ENCODE data around the gene CHPT1.
"Not testable (repeated sequence)": the region's sequence is repeated elsewhere in the genome, so short reads cannot be mapped to it uniquely, and the experiment has no call there.

Gene CHPT1

GRCh38 chr12:101697197-101697929, at the start of gene CHPT1:
CHPT1 (plus strand) TSS chr12:101697640; CDS start chr12:101697862, 222 bp downstream.
- DNase-seq (ENCODE audit: low spot score): no peak

- no peak for DNase-seq (ENCODE audit: low spot score)
Measured at GRCh38 chr12:101647711-101648110, 49.7 kb upstream of the CHPT1 start.

GRCh38 chr12:101648195-101648594, 49.2 kb upstream of the CHPT1 start:
- no peak for DNase-seq (ENCODE audit: low spot score)

DNA sequence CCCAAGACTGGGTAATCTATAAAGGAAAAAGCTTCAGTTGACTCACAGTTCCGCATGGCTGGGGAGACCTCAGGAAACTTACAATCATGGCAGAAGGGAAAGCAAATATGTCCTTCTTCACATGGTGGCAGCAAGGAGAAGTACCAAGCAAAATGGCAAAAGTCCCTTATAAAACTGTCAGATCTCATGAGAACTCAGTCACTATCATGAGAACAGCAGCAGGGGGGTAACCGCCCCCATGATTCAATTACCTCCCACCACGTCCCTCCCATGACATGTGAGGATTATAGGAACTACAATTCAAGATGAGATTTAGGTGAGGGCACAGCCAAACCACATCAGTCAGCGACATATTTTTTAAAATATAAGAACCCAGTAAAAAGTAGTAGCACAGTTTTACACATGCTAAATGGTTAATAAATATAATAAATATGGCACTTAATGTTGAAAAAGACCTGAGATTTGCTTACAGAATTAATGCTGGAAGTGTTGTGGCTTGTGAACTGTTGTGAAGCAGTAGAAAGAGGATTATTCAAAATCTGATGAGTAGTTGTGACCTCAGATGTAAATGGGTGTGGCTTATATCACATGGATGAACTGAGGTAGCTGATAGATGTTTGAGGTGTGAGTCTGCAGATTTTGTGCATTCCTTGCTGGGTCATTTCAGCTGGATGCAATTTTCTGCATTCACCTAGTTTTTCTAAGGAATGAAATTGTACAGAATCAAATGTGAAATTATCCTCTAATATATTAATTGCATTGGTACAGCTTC, 46.9 kb upstream of the CHPT1 start:
- no peak for DNase-seq (ENCODE audit: low spot score)

GRCh38 chr12:101653030-101653429, 44.4 kb upstream of the CHPT1 start:
- no peak for DNase-seq (ENCODE audit: low spot score)

- DNase-seq (ENCODE audit: low spot score): peak; percentile 37
Measured at GRCh38 chr12:101653503-101653902, 43.9 kb upstream of the CHPT1 start.

DNA sequence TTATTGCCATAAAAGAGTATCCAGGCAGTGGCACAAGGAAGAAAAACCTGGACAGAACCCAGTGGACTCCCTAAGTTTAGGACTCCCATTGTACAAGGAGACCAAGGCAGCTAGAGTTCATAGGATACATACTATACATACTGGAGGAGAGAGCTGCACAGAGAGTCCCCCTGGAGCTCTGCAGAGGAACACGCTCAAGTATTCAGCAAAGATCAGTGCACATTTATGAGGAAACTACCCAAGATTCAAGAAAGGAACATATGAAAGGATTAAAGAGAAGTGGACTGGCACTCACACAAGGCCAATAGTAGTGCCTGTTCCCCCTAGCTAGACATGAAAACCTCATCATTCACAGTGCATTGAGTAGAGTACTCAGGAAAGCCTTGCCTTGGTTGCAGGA, 43.0 kb upstream of the CHPT1 start:
- no peak for DNase-seq (ENCODE audit: low spot score)

DNA sequence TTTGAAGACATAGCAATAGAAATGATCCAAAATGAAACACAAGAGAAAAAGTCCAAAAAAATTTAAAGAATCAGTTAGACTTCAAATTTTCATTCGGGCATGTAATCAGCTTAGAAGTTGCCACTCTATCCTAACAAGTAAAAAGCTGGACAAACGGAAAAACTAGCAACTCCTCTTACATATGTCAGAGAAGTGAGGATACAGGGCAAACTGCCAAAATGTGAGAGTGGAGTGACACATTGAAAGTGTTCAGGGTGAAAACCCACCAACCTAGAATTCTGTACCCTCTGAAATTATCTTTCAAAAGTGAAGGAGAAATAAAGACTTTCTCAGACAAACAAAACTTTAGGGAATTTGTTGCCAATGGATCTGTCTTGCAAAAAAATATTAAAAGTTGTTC, 42.0 kb upstream of the CHPT1 start:
- DNase-seq (ENCODE audit: low spot score): no peak

GRCh38 chr12:101660662-101661061, 36.8 kb upstream of the CHPT1 start:
- DNase-seq (ENCODE audit: low spot score): not testable (repeated sequence)

- DNase-seq (ENCODE audit: low spot score): no peak
Measured at GRCh38 chr12:101663298-101663697, 34.1 kb upstream of the CHPT1 start.

GRCh38 chr12:101664992-101665391, 32.4 kb upstream of the CHPT1 start:
- no peak for DNase-seq (ENCODE audit: low spot score)

- DNase-seq (ENCODE audit: low spot score): peak; percentile 24
Measured at GRCh38 chr12:101666052-101666728, 31.2 kb upstream of the CHPT1 start.

- no peak for DNase-seq (ENCODE audit: low spot score)
Measured at GRCh38 chr12:101667591-101667990, 29.8 kb upstream of the CHPT1 start.

DNA sequence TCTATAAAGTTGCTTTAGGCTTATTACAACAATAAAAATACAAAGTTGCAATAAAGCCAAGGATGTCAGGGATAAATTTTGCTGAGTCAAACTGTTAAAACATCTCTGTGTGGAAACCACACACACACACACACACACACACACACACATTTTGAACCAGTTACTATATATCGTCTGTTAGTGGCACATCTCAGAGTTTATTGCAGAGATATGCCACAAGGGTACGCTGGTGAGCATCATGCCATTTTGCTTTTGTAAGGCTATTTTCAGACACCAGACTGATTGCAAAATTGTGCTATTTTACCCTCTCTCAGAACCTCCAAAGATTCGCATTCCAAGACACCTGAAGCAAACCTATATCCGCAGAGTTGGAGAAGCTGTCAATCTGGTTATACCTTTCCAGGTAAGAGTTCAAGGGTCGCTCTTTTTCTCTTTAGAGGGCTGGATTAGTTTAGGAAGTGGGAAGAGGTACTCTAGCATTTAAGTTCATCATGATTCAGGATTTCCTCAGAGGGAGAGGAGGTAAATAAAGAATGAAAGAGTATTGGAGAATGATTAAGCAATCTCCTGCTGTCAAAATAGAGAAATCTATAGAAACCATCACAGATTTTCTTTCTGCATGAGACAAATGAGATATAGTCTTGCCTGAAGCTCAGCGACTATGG, 27.3 kb upstream of the CHPT1 start:
- DNase-seq (ENCODE audit: low spot score): peak; percentile 48

DNA sequence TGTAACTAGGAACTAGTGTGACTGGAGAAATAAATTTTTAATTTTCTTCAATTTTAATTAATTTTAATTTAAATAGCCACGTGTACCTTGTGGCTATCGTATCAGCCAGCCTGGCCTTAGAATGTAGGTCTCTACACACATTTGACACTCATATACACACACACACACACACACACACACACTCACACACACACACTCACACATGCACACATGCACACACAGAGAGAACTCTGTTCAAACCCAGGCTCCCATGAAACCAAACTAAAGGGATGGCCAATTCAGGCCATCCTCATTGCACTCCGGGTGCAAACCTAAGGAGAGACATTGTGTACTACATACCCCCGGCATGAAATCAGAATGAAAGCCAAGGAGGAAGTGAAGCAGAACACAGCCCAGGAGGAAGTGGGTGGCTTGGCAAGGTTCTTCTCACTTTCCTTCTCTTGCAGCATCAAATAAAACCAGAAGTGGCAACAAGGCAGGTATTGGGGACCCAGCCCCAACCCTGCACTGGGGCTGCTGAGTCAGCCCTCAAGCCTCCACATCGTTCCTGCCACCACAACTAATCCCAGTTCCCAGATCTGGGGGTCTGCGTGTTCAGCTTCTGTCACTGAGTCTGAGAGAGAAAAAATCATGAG, 26.2 kb upstream of the CHPT1 start:
- DNase-seq (ENCODE audit: low spot score): peak; percentile 63

- DNase-seq (ENCODE audit: low spot score): no peak
Measured at GRCh38 chr12:101671833-101672232, 25.6 kb upstream of the CHPT1 start.

GRCh38 chr12:101675555-101675954, 21.9 kb upstream of the CHPT1 start:
- no peak for DNase-seq (ENCODE audit: low spot score)

GRCh38 chr12:101676497-101676896, 20.9 kb upstream of the CHPT1 start:
- DNase-seq (ENCODE audit: low spot score): not testable (repeated sequence)

- no peak for DNase-seq (ENCODE audit: low spot score)
Measured at GRCh38 chr12:101678081-101678480, 19.4 kb upstream of the CHPT1 start.

GRCh38 chr12:101680240-101680639, 17.2 kb upstream of the CHPT1 start:
- no peak for DNase-seq (ENCODE audit: low spot score)

DNA sequence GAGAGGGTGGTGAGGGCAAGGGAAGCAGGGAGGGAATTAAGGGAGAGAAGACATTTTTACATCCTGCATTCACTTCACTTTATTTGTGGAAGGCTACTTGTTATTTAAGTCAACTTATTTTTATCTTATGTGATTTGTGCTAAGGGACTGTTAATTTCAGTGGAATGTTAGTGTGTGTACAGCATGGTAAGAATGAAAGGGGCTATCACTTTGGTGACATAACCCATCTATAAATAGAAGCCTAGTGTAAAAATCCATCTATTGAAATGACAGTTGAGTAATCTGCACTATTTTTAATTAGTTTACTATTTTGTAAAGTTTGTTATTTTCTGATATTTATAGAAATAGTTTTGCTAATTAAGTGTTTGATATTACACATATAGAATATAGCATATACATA, 16.8 kb upstream of the CHPT1 start:
- DNase-seq (ENCODE audit: low spot score): no peak

DNA sequence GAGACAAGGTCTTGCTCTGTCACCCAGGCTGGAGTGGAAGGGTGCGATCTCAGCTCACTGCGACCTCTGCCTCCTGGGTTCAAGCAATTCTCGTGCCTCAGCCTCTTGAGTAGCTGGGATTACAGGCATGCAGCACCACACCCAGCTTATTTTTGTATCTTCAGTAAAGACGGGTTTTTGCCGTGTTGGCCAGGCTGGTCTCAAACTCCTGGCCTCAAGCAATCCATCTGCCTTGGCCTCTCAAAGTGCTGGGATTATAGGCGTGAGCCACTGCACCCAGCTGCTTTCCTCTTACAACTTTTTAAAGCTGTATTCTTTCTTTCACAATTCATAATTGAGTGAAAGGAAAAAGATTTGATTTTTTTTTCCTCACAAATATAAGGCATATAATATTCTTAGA, 15.8 kb upstream of the CHPT1 start:
- DNase-seq (ENCODE audit: low spot score): not testable (repeated sequence)
